Glomerular visceral epithelial cell (primary cell): ENCODE measurements around the gene HPDL.
"Not testable (repeated sequence)": the region's sequence is repeated elsewhere in the genome, so short reads cannot be mapped to it uniquely, and the experiment has no call there.

Source experiments
- DNase-seq: peaks from one replicate; pipeline ENCODE4 v3.0.0-alpha.2; 2016; ENCODE audit errors: extremely low spot score

Gene HPDL

DNA sequence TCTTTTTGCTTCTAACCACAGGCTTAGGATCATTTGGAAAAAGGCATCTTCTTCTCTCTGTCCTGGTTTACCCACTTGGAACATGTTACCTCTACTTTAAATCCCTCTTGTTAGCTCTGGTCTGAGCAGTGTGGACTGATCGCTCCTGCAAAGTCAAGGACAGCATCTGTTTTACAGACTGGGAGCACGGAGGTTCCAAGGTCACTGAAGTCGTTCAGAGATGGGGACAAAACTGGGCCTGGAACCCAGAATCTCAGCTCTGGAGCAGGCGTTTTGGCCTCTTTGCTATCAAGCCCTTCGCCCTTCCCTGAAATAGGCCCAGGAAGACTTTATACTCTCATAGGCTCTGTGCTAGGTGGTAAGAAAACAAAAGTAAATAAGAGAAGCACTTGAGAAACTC, 24.8 kb downstream of the HPDL start:
- DNase-seq = no peak

DNA sequence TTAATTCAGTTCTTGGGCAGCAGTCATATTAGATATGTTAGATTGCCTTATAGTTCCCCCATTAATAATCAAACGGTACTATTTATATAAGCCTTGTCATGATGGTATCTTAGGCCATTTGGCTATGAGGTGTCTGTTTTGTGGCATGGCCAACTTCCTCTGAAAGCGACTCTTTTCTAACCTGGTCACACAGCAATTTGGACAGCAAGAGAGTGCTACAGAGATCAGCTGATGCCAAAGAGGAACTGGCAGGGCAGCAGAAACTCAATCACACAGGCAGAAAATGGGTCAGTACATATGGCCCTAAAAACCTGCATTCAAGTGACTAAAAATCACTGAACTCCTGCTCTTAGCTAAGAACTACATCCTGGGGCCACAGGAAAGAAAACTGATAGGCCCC, 27.0 kb downstream of the HPDL start:
- DNase-seq = no peak

DNA sequence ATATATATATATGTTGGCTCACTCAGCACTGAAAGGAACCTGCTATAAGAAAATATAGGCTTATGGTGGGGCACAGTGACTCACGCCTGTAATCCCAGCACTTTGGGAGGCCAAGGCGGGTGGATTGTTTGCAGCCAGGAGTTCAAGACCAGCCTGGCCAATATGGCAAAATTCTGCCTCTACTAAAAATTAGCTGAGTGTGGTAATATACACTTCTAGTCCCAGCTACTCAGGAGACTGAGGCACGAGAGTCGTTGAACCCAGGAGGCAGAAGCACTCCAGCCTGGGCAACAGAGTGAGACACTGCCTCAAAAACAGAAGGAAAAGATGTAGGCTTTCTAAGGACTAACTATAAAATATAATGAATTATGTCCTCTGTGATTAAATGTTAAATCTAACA, 28.1 kb downstream of the HPDL start:
- no peak for DNase-seq

DNA sequence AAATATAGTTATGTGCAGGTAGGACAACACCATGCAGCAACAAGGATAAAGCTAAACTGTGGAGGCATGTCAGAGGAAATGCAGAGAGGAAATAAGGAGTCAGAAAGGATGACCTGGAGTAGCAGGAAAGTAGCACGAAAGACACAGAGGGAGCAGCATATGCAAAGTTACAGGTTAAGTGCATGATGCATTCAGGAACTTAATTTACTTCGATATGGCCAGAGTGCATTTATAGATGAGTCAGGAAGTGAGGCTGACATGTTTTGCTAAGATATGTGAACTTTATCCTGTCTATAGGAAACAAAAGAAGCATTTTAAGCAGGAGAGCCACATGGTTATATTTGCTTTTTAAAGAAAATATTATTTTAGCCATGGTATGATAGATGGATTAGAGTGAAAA, 29.0 kb downstream of the HPDL start:
- no peak for DNase-seq

DNA sequence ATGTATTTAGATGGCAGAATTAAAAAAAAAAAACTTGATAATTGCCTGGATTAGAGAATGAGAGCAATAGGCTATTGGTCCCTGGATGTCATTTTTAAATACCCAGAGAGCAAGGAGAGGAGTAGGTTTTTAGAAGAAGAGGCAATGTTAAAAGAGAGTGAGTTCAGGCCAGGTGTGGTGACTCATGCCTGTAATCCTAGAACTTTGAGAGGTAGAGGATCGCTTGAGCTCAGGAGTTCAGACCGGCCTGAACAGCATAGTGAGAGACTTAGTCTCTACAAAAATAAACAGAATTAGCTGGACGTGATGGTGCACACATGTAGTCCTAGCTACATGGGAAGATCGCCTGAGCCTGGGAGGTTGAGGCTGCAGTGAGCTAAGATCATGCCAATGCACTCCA, 29.5 kb downstream of the HPDL start:
- DNase-seq = no peak

DNA sequence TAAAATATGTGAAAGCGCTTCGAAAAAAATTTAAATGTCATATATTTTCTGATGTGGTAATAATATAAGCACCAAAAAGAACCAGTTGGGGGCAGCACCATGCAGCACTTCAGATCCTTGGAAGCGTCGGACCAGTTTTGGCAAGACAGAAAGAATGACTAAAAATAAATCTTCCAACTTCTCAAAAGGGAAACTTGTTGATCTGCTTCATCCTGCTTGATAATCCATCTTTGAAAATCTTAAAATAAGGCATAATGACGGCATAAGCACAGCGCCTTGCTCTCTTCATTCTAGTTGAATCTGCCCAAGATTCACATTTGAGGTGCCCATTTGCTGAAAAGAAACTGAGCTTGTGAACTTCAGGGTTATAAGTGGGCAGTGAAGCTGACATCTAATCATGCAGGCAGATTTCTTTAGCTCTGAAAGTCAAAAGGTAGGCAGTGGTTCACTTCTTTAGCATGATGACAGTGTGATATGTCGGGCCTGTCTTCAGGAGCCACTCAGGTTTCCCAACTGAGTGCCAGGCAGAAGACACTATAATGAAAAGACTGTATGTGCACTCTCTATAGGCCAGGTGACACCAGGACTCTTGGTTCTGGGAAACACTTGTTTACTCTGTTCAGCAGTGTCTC, 33.3 kb downstream of the HPDL start:
- DNase-seq = peak; percentile 55

DNA sequence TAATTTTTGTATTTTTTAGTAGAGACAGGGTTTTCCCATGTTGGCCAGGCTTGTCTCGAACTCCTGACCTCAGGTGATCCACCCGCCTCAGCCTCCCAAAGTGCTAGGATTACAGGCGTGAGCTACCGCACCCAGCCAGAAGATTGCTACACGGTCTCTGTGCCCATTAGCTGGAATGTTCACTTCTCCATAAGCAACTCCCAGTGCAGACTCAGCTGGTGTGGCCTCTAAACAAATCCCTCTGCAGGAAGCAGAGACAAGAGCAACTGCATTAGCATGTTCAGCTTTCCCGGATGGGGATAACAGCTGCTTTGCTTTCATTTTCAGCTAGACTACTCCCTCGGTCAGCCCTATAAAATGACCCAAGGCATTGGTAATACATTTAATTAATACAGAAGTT, 34.3 kb downstream of the HPDL start:
- not testable (repeated sequence) for DNase-seq

DNA sequence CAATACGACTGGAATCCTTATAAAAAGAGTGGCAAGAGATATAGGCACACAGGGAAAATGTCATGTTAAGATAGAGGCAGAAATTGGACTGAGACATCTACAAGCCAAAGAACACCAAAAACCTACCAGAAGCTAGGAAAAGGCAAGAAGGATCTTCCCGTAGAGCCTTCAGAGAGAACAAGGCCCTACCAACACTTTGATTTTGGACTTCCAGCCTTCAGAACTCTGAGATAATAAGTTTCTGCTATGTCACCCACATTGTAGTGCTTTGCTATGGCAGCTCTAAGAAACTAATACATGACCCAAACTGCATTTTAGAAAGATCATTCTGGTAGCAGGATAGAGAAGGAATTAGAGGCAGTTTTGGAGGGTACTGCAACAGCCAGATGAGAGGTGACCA, 37.6 kb downstream of the HPDL start:
- no peak for DNase-seq

DNA sequence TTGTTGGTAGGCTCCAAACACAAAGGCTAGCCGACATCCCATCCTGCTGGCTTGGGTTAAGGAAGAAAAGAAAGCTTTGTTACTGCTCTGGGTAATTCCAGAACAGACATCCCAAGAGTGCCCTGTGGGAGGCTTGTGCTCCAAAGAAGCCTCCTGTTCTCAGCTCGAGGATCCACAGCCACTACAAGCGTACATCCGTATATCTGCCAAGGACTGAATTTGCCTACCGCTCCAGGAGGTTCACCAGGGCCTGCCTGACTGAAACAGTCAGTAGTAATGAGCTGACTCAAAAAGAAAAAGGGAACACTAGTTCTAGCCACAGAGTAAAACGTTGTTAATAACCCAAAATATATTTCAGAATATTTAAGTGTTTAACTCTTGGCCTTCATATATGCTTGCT, 38.4 kb downstream of the HPDL start:
- no peak for DNase-seq

DNA sequence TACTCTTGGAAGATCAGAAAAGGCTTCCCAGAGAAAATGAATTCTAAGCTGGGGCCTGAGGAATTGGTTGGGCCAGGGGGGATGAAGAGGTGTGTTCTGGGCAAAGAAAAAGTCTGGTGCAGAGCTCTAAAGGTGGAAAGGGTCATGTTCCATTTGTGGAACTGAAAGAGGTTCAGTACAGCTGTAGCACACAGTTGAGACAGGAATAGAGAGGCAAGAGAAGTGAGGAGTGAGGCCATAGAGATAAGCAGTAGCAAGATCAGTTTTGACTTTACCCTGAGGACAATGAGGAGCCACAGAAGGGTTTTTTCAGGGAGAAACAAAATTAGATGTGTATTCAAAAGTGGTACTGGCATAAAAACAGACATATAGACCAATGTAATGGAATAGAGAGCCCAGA, 43.9 kb downstream of the HPDL start:
- DNase-seq = no peak

DNA sequence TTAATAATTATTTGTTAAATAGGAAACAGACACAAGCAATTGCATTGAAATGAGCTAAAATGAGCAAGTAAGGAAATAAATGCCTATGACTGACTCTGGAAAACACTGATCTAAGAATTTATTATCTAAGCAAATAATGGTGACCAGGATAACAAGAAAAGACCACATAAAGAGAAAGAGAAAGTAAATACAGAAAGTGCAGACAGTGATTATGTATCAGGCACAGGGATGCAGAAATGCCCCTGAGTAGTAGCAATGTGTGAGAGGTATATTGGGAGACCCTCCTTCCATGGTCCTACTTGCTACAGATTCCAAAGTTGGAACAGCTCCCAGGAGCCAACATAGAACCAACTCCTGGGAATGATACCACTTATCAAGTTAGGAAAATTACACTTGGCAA, 46.9 kb downstream of the HPDL start:
- DNase-seq = no peak

DNA sequence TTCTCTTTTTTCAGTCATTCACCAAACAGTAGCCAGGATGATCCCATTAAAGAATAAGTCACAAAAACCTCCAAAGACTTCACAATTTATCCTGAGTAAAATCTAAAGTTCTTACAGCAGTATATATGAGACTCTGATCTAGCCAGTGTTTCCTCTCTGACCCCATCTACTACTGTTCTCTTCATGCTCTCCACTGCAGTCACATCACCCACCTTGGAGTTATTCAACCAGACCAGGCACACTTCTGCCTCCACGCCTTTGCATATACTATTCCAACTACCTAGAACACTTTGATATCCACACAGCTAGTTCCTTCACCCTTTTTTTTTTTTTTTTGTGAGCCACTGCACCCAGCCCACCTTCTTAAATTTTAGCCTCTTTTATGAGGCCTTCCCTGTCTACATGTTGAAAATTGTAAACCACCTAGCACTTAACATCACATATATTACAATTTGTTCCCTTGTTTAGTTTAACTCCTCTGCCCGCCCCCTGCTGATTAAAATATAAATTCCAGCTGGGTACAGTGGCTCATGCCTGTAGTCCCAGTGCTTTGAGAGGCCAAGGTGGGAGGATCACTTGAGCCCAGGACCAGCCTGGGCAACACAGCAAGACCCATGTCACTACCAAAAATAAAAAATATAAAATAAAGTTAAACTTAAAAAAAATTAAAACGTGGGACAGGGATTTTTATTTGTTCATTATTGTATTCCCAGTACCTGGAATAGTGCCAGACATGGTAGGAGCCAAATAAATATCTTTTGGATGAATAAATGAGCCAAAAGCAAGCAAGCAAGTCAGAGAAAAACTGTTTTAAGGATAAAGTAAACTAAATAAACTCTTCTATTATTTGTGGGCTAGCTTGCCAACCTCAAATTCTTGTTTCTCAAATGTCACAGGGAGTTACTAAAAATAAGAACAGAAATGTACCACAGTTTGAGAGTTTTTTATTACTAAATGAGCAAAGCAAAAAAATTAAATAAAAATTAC, 48.7 kb downstream of the HPDL start:
- no peak for DNase-seq

DNA sequence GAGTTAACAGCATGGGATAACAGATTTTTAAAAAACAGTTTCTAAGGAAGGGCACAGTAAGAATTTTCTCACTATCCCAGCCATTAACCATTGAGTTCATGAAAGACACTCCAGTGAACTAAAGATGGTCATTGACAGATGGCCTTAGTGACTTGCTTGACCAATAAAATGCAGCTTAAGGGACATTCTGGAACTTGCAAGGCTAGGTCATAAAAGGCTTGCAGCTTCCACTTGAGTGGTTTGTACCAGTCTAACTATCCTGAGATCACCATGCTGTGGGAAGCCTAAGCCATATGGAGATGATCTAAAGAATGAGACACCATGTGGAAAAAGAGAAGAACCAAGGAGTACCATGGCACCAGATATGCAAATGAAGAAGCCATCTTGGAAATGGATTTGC, 51.5 kb downstream of the HPDL start:
- no peak for DNase-seq
